Panc1 (cell line): ENCODE results near the gene RABGAP1L. TPM values are rescaled to one million over a fixed set of nuclear protein-coding genes. Genes with fewer than 3 reads are reported as not detected.

ENCODE experiments used
- total RNA-seq: library from RNA; stranded (reverse); gene quantifications from one replicate; pipeline ENCODE4 v1.2.1, GENCODE V29; 2021; ENCODE audit not compliant: unreplicated experiment

Gene RABGAP1L
- total RNA-seq, 1 experiment from 2014 or later, result 37.0 TPM

Other genes with a start within 250 kb of the RABGAP1L start
- gene SERPINC1, start 242.2 kb upstream of the RABGAP1L start, total RNA-seq, result 0.64 TPM
- gene RC3H1, start 137.2 kb upstream of the RABGAP1L start, total RNA-seq, result 21.4 TPM